GM23338 (cell line): ENCODE data around the gene NTM. TPM values are rescaled to one million over a fixed set of nuclear protein-coding genes. Genes with fewer than 3 reads are reported as not detected.

Experiments
- ATAC-seq: fragments of 200-7000 bp; cut with Tn5 transposase; 3 replicates; pipeline ENCODE4 v1.9.1; 2020
- DNase-seq: peaks from one replicate; pipeline ENCODE4 v3.0.0-alpha.2; 2015; ENCODE audit warnings: low spot score
- H2AFZ ChIP-seq: fragments of 200-600 bp; sonication (generic); 2 replicates; pipeline ENCODE4 v1.8.0; 2016; ENCODE audit warnings: antibody characterized with exemption, mild to moderate bottlenecking, moderate library complexity
- H3F3A ChIP-seq: fragments of 200-600 bp; sonication (generic); replicated peaks from 2 replicates; pipeline ENCODE4 v1.8.0; 2017; ENCODE audit warnings: antibody characterized with exemption, mixed run types, low read depth
- H3K27ac ChIP-seq: fragments of 200-600 bp; sonication (generic); 2 replicates; pipeline ENCODE4 v1.6.1; 2016; ENCODE audit warnings: low read depth
- H3K27me3 ChIP-seq: fragments of 200-600 bp; sonication (generic); 2 replicates; pipeline ENCODE4 v1.8.0; 2016; ENCODE audit warnings: mild to moderate bottlenecking, mixed run types, moderate library complexity; ENCODE audit not compliant: insufficient read depth
- H3K36me3 ChIP-seq: fragments of 200-600 bp; sonication (generic); 2 replicates; pipeline ENCODE4 v1.8.0; 2016; ENCODE audit warnings: mild to moderate bottlenecking; ENCODE audit not compliant: insufficient read depth
- H3K4me1 ChIP-seq: fragments of 200-600 bp; sonication (generic); 2 replicates; pipeline ENCODE4 v1.8.0; 2016; ENCODE audit warnings: mild to moderate bottlenecking, moderate library complexity; ENCODE audit not compliant: insufficient read depth
- H3K4me2 ChIP-seq: fragments of 200-600 bp; sonication (generic); 2 replicates; pipeline ENCODE4 v1.7.1; 2017; ENCODE audit warnings: mixed run types
- H3K4me3 ChIP-seq: fragments of 200-600 bp; sonication (generic); 2 replicates; pipeline ENCODE4 v1.6.1; 2016; ENCODE audit warnings: mixed run types
- H3K79me2 ChIP-seq: fragments of 200-600 bp; sonication (generic); replicated peaks from 2 replicates; pipeline ENCODE4 v1.8.0; 2017; ENCODE audit warnings: mild to moderate bottlenecking; ENCODE audit not compliant: insufficient read depth
- H3K9me2 ChIP-seq: fragments of 200-600 bp; sonication (generic); 2 replicates; pipeline ENCODE4 v1.8.0; 2017; ENCODE audit not compliant: insufficient read depth
- H4K20me1 ChIP-seq: fragments of 200-600 bp; sonication (generic); replicated peaks from 2 replicates; pipeline ENCODE4 v1.8.0; 2017; ENCODE audit warnings: mild to moderate bottlenecking; ENCODE audit not compliant: insufficient read depth
- H3K27ac Mint-ChIP-seq: 2 replicates; pipeline ENCODE4 v1.8.0; 2020; ENCODE audit warnings: inconsistent platforms, mild to moderate bottlenecking, moderate library complexity, mixed read lengths
- H3K27me3 Mint-ChIP-seq: 3 replicates; pipeline ENCODE4 v1.8.0; 2022; ENCODE audit warnings: low read depth, mild to moderate bottlenecking, moderate library complexity, mixed read lengths, inconsistent platforms; ENCODE audit not compliant: insufficient read depth, poor library complexity
- H3K36me3 Mint-ChIP-seq: 3 replicates; pipeline ENCODE4 v1.8.0; 2021; ENCODE audit warnings: low read depth, mild to moderate bottlenecking, inconsistent platforms, moderate library complexity, mixed read lengths
- H3K4me1 Mint-ChIP-seq: 3 replicates; pipeline ENCODE4 v1.8.0; 2020; ENCODE audit warnings: mild to moderate bottlenecking, inconsistent platforms, mixed read lengths
- H3K4me3 Mint-ChIP-seq: 3 replicates; pipeline ENCODE4 v1.8.0; 2021; ENCODE audit warnings: moderate library complexity, mild to moderate bottlenecking, inconsistent platforms, mixed read lengths
- H3K9me3 Mint-ChIP-seq: 3 replicates; pipeline ENCODE4 v1.8.0; 2020; ENCODE audit warnings: moderate library complexity, mild to moderate bottlenecking, inconsistent platforms, mixed read lengths
- EZH2 ChIP-seq: fragments of 200-600 bp; sonication (generic); IDR thresholded peaks from one replicate; pipeline ENCODE4 v1.8.0; 2017; ENCODE audit warnings: antibody characterized with exemption, mild to moderate bottlenecking, low read depth; ENCODE audit not compliant: unreplicated experiment
- JUNB ChIP-seq: IDR thresholded peaks from one replicate; pipeline ENCODE4 v1.6.1; 2016; ENCODE audit warnings: antibody characterized with exemption; ENCODE audit not compliant: unreplicated experiment
- NANOG ChIP-seq: IDR thresholded peaks from 2 replicates; pipeline ENCODE4 v1.6.1; 2016; ENCODE audit warnings: antibody characterized with exemption, borderline replicate concordance
- POLR2AphosphoS5 ChIP-seq: IDR thresholded peaks from 2 replicates; pipeline ENCODE4 v1.6.1; 2016; ENCODE audit warnings: antibody characterized with exemption, low read depth
- REST ChIP-seq: IDR thresholded peaks from one replicate; pipeline ENCODE4 v1.6.1; 2018; ENCODE audit warnings: antibody characterized with exemption; ENCODE audit not compliant: unreplicated experiment
- STAT1 ChIP-seq: IDR thresholded peaks from one replicate; pipeline ENCODE4 v1.6.1; 2016; ENCODE audit warnings: antibody characterized with exemption; ENCODE audit not compliant: unreplicated experiment
- ZNF114 ChIP-seq: fragments of 250-450 bp; sonication (Bioruptor Pico); IDR thresholded peaks from 2 replicates; pipeline ENCODE4 v1.5.0; 2020; ENCODE audit warnings: mild to moderate bottlenecking, moderate library complexity
- polyA plus RNA-seq: library from polyadenylated mRNA; unstranded; fragments of >200 nt; fragmentation: Nextera tagmentation; extraction: Ambion mirVana; gene quantifications from 2 replicates; pipeline ENCODE4 v1.2.1, GENCODE V29; 2016
- total RNA-seq: library from RNA; depleted of rRNA; stranded (reverse); fragments of >200 nt; shearing (Covaris generic); gene quantifications from 2 replicates; pipeline ENCODE4 v1.2.3, GENCODE V29; 2014
- TF ChIP-seq, protein P1 (sequence below): fragments of 250-450 bp; sonication (Bioruptor Pico); IDR thresholded peaks from 2 replicates; pipeline ENCODE4 v1.5.0; 2020; ENCODE audit warnings: mild to moderate bottlenecking, moderate library complexity

NTM gene
- total and polyA plus RNA-seq, 2 experiments from 2014 or later: 10.6 to 14.6 TPM

- TF ChIP-seq REST: no peak
- TF ChIP-seq STAT1: no peak
These were observed 875.3 kb downstream of the NTM start (continued) for GRCh38 chr11:132245403-132246385.

DNA sequence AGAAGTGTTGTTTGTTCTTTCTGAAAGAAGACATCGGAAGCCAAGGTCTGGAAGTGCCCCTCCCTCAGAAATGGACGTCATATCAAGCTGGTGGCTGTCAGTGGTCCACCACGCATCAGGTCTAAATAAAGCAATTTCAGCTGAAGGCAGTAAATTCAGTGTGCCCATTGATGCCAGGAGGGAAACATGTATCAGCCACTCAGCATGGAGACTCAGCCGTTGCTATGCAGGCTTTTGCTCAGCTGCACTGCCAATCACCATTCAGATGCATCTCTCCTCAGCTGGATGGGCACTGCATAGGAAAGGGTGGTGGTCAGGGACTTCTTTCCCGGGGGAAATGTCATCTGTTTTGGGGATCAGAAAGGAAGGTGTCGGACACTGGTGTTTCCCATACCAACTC, 878.2 kb downstream of the NTM start:
- H3K27ac ChIP-seq: no peak overlapping the region
- H3K36me3 Mint-ChIP-seq: no peaks in the 10 kb centered on the region; the same call in 2 of the 3 replicates
- H3K4me3 Mint-ChIP-seq: no peak overlapping the region
- DNase-seq (no peak), ATAC-seq (no peak)
- 0 out of 2 replicates have a peak, but pooled peaks cover 4% of the 10 kb centered on the region for H3K36me3 ChIP-seq
- H2AFZ ChIP-seq: no peak overlapping the region
- H3K27me3 ChIP-seq: no peaks in the 10 kb centered on the region
- H3K4me3 ChIP-seq: no peak overlapping the region
- H3K9me3 Mint-ChIP-seq: no peaks in the 10 kb centered on the region
- H3K4me1 ChIP-seq: no peaks in the 10 kb centered on the region
- H3K27ac Mint-ChIP-seq: no peak overlapping the region
- H3F3A ChIP-seq: no peaks in the 10 kb centered on the region
- no peak overlapping the region for H3K4me2 ChIP-seq
- peaks cover 2% of the 10 kb centered on the region for H3K27me3 Mint-ChIP-seq
- peaks cover 21% of the 10 kb centered on the region for H3K4me1 Mint-ChIP-seq
- no peaks in the 10 kb centered on the region for H3K79me2 ChIP-seq
- no peaks in the 10 kb centered on the region for H4K20me1 ChIP-seq
- H3K9me2 ChIP-seq: no peaks in the 10 kb centered on the region
- TF ChIP-seq EZH2 (no peak), REST (no peak), ZNF114 (CRISPR knock-in tag) (no peak), NANOG (no peak), JUNB (no peak), STAT1 (no peak), POLR2AphosphoS5 (no peak)
- TF ChIP-seq, protein P1, sequence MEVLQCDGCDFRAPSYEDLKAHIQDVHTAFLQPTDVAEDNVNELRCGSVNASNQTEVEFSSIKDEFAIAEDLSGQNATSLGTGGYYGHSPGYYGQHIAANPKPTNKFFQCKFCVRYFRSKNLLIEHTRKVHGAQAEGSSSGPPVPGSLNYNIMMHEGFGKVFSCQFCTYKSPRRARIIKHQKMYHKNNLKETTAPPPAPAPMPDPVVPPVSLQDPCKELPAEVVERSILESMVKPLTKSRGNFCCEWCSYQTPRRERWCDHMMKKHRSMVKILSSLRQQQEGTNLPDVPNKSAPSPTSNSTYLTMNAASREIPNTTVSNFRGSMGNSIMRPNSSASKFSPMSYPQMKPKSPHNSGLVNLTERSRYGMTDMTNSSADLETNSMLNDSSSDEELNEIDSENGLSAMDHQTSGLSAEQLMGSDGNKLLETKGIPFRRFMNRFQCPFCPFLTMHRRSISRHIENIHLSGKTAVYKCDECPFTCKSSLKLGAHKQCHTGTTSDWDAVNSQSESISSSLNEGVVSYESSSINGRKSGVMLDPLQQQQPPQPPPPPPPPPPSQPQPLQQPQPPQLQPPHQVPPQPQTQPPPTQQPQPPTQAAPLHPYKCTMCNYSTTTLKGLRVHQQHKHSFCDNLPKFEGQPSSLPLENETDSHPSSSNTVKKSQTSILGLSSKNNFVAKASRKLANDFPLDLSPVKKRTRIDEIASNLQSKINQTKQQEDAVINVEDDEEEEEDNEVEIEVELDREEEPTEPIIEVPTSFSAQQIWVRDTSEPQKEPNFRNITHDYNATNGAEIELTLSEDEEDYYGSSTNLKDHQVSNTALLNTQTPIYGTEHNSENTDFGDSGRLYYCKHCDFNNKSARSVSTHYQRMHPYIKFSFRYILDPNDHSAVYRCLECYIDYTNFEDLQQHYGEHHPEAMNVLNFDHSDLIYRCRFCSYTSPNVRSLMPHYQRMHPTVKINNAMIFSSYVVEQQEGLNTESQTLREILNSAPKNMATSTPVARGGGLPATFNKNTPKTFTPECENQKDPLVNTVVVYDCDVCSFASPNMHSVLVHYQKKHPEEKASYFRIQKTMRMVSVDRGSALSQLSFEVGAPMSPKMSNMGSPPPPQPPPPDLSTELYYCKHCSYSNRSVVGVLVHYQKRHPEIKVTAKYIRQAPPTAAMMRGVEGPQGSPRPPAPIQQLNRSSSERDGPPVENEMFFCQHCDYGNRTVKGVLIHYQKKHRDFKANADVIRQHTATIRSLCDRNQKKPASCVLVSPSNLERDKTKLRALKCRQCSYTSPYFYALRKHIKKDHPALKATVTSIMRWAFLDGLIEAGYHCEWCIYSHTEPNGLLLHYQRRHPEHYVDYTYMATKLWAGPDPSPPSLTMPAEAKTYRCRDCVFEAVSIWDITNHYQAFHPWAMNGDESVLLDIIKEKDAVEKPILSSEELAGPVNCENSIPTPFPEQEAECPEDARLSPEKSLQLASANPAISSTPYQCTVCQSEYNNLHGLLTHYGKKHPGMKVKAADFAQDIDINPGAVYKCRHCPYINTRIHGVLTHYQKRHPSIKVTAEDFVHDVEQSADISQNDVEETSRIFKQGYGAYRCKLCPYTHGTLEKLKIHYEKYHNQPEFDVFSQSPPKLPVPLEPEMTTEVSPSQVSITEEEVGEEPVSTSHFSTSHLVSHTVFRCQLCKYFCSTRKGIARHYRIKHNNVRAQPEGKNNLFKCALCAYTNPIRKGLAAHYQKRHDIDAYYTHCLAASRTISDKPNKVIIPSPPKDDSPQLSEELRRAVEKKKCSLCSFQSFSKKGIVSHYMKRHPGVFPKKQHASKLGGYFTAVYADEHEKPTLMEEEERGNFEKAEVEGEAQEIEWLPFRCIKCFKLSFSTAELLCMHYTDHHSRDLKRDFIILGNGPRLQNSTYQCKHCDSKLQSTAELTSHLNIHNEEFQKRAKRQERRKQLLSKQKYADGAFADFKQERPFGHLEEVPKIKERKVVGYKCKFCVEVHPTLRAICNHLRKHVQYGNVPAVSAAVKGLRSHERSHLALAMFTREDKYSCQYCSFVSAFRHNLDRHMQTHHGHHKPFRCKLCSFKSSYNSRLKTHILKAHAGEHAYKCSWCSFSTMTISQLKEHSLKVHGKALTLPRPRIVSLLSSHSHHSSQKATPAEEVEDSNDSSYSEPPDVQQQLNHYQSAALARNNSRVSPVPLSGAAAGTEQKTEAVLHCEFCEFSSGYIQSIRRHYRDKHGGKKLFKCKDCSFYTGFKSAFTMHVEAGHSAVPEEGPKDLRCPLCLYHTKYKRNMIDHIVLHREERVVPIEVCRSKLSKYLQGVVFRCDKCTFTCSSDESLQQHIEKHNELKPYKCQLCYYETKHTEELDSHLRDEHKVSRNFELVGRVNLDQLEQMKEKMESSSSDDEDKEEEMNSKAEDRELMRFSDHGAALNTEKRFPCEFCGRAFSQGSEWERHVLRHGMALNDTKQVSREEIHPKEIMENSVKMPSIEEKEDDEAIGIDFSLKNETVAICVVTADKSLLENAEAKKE (CRISPR knock-in tag): no peak
